SK-N-SH (cell line): Measurements from ENCODE around the gene NOX5. TPM values are rescaled to one million over a fixed set of nuclear protein-coding genes. Genes with fewer than 3 reads are reported as not detected.
A peak's percentile ranks its signal among the peaks of the same experiment; 100 is the strongest.

Experiments
- CTCF ChIA-PET: fragments of 300-600, 350-600 bp; formaldehyde crosslinking; extraction: SDS; loops from one replicate; lab custom pipeline; 2021; lab: Yijun Ruan, JAX
- POLR2A ChIA-PET: fragments of 350-600 bp; sonication (Branson Sonifier 250); formaldehyde crosslinking; extraction: SDS; loops from one replicate; lab custom pipeline; 2020; ENCODE audit warnings: antibody characterized with exemption, inconsistent platforms; lab: Yijun Ruan, JAX
- DNase-seq: peaks from one replicate; pipeline ENCODE4 v3.0.0; 2012
- H2AFZ ChIP-seq: fragments of 200-600 bp; sonication (generic); 2 replicates; pipeline ENCODE4 v1.8.1; 2016; ENCODE audit warnings: antibody characterized with exemption, mild to moderate bottlenecking, low read depth
- H3F3A ChIP-seq: fragments of 200-600 bp; sonication (generic); replicated peaks from 2 replicates; pipeline ENCODE3; 2016; ENCODE audit warnings: antibody characterized with exemption, mild to moderate bottlenecking; ENCODE audit not compliant: insufficient read depth
- H3K27ac ChIP-seq, 2 experiments: fragments of 200-500 bp in 1 of 2; fragments of 200-600 bp in 1 of 2; sonication (Bioruptor generic) in 1 of 2; sonication (generic), shearing (Covaris generic) in 1 of 2; 2 replicates each; pipeline versions ENCODE4 v1.5.1 to v1.6.1; 2014 to 2016; ENCODE audit warnings: low read depth in 2 of 2, inconsistent platforms in 1 of 2, low read length in 1 of 2, mild to moderate bottlenecking in 1 of 2, mixed read lengths in 1 of 2
- H3K27me3 ChIP-seq: fragments of 200-600 bp; sonication (generic), shearing (Covaris generic); 2 replicates; pipeline ENCODE4 v1.6.1; 2016; ENCODE audit warnings: mixed run types; ENCODE audit not compliant: insufficient read depth
- H3K36me3 ChIP-seq, 2 experiments: fragments of 200-500 bp in 1 of 2; fragments of 200-600 bp in 1 of 2; sonication (Bioruptor generic) in 1 of 2; sonication (generic) in 1 of 2; replicated peaks in 1 of 2; 2 replicates each; pipeline versions ENCODE3 to v1.5.1; 2014 to 2016; ENCODE audit warnings: low read length in 1 of 2, mild to moderate bottlenecking in 1 of 2; ENCODE audit not compliant: insufficient read depth in 2 of 2, control insufficient read depth in 1 of 2
- H3K4me1 ChIP-seq, 2 experiments: fragments of 200-500 bp in 1 of 2; fragments of 200-600 bp in 1 of 2; sonication (Bioruptor generic) in 1 of 2; sonication (generic), shearing (Covaris generic) in 1 of 2; 2 replicates each; pipeline versions ENCODE4 v1.5.1 to v1.6.1; 2014 to 2016; ENCODE audit warnings: low read depth in 1 of 2, low read length in 1 of 2, mixed run types in 1 of 2; ENCODE audit not compliant: insufficient read depth in 2 of 2, control insufficient read depth in 1 of 2
- H3K4me2 ChIP-seq: fragments of 200-600 bp; sonication (generic), shearing (Covaris generic); 2 replicates; pipeline ENCODE4 v1.6.1; 2017; ENCODE audit warnings: mixed run types
- H3K4me3 ChIP-seq, 2 experiments: fragments of 200-500 bp in 1 of 2; fragments of 200-600 bp in 1 of 2; sonication (Bioruptor generic) in 1 of 2; sonication (generic), shearing (Covaris generic) in 1 of 2; 2 replicates each; pipeline versions ENCODE4 v1.5.1 to v1.8.1; 2014 to 2016; ENCODE audit warnings: low read depth in 2 of 2, inconsistent platforms in 1 of 2, low read length in 1 of 2, mild to moderate bottlenecking in 1 of 2, mixed read lengths in 1 of 2, moderate library complexity in 1 of 2
- H3K79me2 ChIP-seq: fragments of 200-600 bp; sonication (generic); 2 replicates; pipeline ENCODE4 v1.8.1; 2017; ENCODE audit warnings: mild to moderate bottlenecking; ENCODE audit not compliant: insufficient read depth
- H3K9ac ChIP-seq: fragments of 200-600 bp; sonication (generic); 2 replicates; pipeline ENCODE4 v1.6.1; 2017; ENCODE audit warnings: mixed run types
- H3K9me2 ChIP-seq: fragments of 200-600 bp; sonication (generic); 2 replicates; pipeline ENCODE4 v1.6.1; 2017; ENCODE audit warnings: mixed run types
- H3K9me3 ChIP-seq: fragments of 200-600 bp; sonication (generic); 2 replicates; pipeline ENCODE4 v1.6.1; 2017; ENCODE audit warnings: mixed run types, mild to moderate bottlenecking, moderate library complexity
- H4K20me1 ChIP-seq: fragments of 200-600 bp; sonication (generic); 2 replicates; pipeline ENCODE4 v1.6.1; 2017; ENCODE audit warnings: mild to moderate bottlenecking, mixed run types; ENCODE audit not compliant: insufficient read depth
- EP300 ChIP-seq, 2 experiments: IDR thresholded peaks; 2 replicates each; pipeline versions ENCODE4 v1.4.0 to v1.6.1; 2012; ENCODE audit warnings: borderline replicate concordance in 1 of 2, low read depth in 1 of 2, low read length in 1 of 2
- EZH2phosphoT487 ChIP-seq: fragments of 200-600 bp; sonication (generic); IDR thresholded peaks from 2 replicates; pipeline ENCODE4 v1.6.1; 2017; ENCODE audit warnings: low read depth, mixed run types, mild to moderate bottlenecking, antibody characterized with exemption, moderate library complexity, borderline replicate concordance
- GATA2 ChIP-seq: sonication (generic); formaldehyde crosslinking; IDR thresholded peaks from 2 replicates; pipeline ENCODE4 v1.5.0; 2020; ENCODE audit warnings: mild to moderate bottlenecking, missing genetic modification reagents
- JUND ChIP-seq: IDR thresholded peaks from 2 replicates; pipeline ENCODE4 v1.4.0; 2012
- MXI1 ChIP-seq: IDR thresholded peaks from 2 replicates; pipeline ENCODE4 v1.6.1; 2012; ENCODE audit warnings: mild to moderate bottlenecking, low read depth, low read length, improper control_type of control experiment
- NFIC ChIP-seq: IDR thresholded peaks from 2 replicates; pipeline ENCODE4 v1.4.0; 2012; ENCODE audit warnings: borderline replicate concordance
- SIN3A ChIP-seq: IDR thresholded peaks from 2 replicates; pipeline ENCODE4 v1.6.1; 2012; ENCODE audit warnings: low read depth, mild to moderate bottlenecking, low read length, moderate library complexity, borderline replicate concordance
- SMC3 ChIP-seq: IDR thresholded peaks from 2 replicates; pipeline ENCODE4 v1.6.1; 2012; ENCODE audit warnings: low read depth, low read length, improper control_type of control experiment
- TAF1 ChIP-seq: IDR thresholded peaks from 2 replicates; pipeline ENCODE4 v1.6.1; 2012; ENCODE audit warnings: low read depth, mild to moderate bottlenecking, low read length, moderate library complexity, borderline replicate concordance
- WGBS: methylation state at CpG from one replicate; pipeline ENCODE4 v1.1.6; 2017; ENCODE audit warnings: low lambda C conversion rate; 5-methylcytosine and 5-hydroxymethylcytosine counted together
- polyA plus RNA-seq, 3 experiments: library from polyadenylated mRNA; depleted of rRNA; stranded (reverse); fragments of >200 nt; gene quantifications; 2 replicates each; pipeline ENCODE4 v1.2.3, GENCODE V29; 2012

NOX5 gene
- polyA plus RNA-seq, 1 of the 3 experiments (the other 2 are of a cell fraction), result 0.05 TPM

DNA sequence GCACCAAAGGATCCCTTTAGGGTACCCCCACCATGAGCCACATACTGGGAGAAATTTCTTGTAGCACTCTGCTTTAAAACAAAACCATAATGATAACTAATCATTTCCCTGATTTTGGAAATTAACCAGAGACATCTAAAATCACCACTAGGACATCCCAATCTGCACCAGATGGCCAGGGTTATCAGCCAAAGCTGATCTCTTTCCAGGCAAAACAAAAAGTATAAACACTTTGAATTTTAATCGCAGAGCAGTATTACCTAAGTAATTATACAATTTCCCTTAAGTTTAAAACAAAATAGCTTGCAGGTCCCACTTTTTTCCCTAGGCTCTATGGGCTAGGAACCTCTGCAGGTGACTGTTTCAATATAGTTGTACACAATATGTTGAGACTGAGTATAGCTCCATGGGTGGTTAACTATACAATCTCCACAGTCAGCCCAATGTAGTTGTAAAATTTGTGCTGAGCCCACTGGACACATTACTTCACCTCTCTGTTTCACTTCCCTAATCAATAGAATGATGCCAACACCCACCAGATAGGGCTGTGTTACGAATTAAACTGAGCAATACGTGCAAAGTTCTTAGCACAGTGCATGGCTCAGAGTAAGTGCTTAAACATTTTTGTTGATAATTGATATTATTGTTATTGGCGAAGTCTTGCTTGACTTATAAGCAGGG, 629 bp upstream of the NOX5 start:
- ChIA-PET POLR2A (no interaction called here), CTCF (interaction anchor here (1.1 to 2.6 kb wide), 4 partner anchors 12 to 46 kb away, joined by 3 to 12 read pairs (median 5); no protein-coding TSS in a partner anchor)
- no peaks in the 10 kb centered on the region for H3K79me2 ChIP-seq

DNA sequence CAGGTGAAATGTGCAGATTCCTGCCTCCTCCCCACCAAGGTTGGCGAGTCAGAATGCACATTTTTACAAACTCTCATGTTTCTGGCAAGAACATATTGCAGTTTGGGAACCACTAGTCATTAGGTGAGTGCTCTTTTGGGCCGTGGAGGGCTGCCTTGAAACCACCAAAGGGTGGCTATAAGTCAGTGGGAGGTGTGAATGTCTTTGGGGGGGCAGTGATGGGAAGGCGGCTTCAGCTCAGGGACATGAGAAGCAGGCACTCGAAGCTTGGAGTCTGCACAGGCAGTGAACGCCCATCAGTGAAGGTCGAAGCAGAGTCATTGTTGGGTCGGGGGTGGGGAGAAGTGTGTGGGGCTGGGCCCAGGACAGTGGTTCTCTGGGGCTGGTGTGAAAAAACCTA, 1.1 kb downstream of the NOX5 start:
- POLR2A ChIA-PET, result no interaction called here
- no peak overlapping the region for H3K9ac ChIP-seq
- H3F3A ChIP-seq, result no peaks in the 10 kb centered on the region
- H3K4me1 ChIP-seq, result peaks cover 0 to 15% of the 10 kb centered on the region in 2 experiments; a peak in 2 of 4 replicates
- no peaks in the 10 kb centered on the region for H3K9me3 ChIP-seq
- no peak for DNase-seq
- WGBS, result 66% methylated on average over 7 of the region's 7 CpGs
- no peak overlapping the region for H2AFZ ChIP-seq
- no peak overlapping the region for H3K4me3 ChIP-seq
- H3K27ac ChIP-seq, result no peak overlapping the region
- H3K4me2 ChIP-seq, result no peak overlapping the region
- no peaks in the 10 kb centered on the region for H3K36me3 ChIP-seq
- CTCF ChIA-PET, result interaction anchor here (0.7 to 1.9 kb wide), 3 partner anchors 14 to 394 kb away, joined by 3 to 7 read pairs (median 7); no protein-coding TSS in a partner anchor
- no peaks in the 10 kb centered on the region for H3K9me2 ChIP-seq
- no peaks in the 10 kb centered on the region for H3K79me2 ChIP-seq
- no peaks in the 10 kb centered on the region for H4K20me1 ChIP-seq
- TF ChIP-seq NFIC (no peak), EP300 (IDR thresholded peaks at IDR 0.05; ENCODE audit: borderline replicate concordance in 1 of 2, low read depth in 1 of 2, low read length in 1 of 2) (no peak), JUND (no peak), SIN3A (no peak), GATA2 (CRISPR knock-in tag) (no peak)
- TF ChIP-seq, all 33 proteins: peak for 0
- H3K27me3 ChIP-seq, result peaks cover 6% of the 10 kb centered on the region; the same call in 1 of the 2 replicates

More for the DNA sequence above, 629 bp upstream of the NOX5 start:
- no peaks in the 10 kb centered on the region for H4K20me1 ChIP-seq
- H3K36me3 ChIP-seq, result no peaks in the 10 kb centered on the region
- no peak overlapping the region for H2AFZ ChIP-seq
- H3K27me3 ChIP-seq, result peaks cover 6% of the 10 kb centered on the region; the same call in 1 of the 2 replicates
- 68% methylated on average over 4 of the region's 4 CpGs for WGBS
- peak; percentile 48 for DNase-seq
- H3K9me2 ChIP-seq, result no peaks in the 10 kb centered on the region
- no peaks in the 10 kb centered on the region for H3K9me3 ChIP-seq
- H3K9ac ChIP-seq, result no peak overlapping the region
- no peaks in the 10 kb centered on the region for H3F3A ChIP-seq
- no peak for TF ChIP-seq TAF1
- TF ChIP-seq EP300 (IDR thresholded peaks at IDR 0.05; ENCODE audit: borderline replicate concordance in 1 of 2, low read depth in 1 of 2, low read length in 1 of 2), result peak in 1 of 2 experiments; percentile 21; a peak in 1 of 4 replicates
- TF ChIP-seq EZH2phosphoT487, result no peak
- peak; percentile 48; the same call in 1 of the 2 replicates for TF ChIP-seq GATA2 (CRISPR knock-in tag)
- no peak for TF ChIP-seq MXI1
- TF ChIP-seq SMC3, result no peak
- no peak overlapping the region for H3K4me2 ChIP-seq
- H3K4me3 ChIP-seq, result no peak overlapping the region
- peaks cover 0 to 15% of the 10 kb centered on the region in 2 experiments; a peak in 2 of 4 replicates for H3K4me1 ChIP-seq
- peak overlapping the region in 1 of 2 experiments; percentile 51; a peak in 1 of 4 replicates for H3K27ac ChIP-seq
